Neural cell (in vitro differentiated cells): Measurements from ENCODE around the gene MAVS. TPM values are rescaled to one million over a fixed set of nuclear protein-coding genes. Genes with fewer than 3 reads are reported as not detected.

Source experiments
- H2AFZ ChIP-seq: fragments of 200-600, 300-800 bp; sonication (generic), shearing (Covaris generic); 2 replicates; pipeline ENCODE4 v1.6.0; 2014; ENCODE audit warnings: low read depth, mild to moderate bottlenecking, antibody characterized with exemption, low read length, moderate library complexity
- H3F3A ChIP-seq: fragments of 200-600 bp; shearing (Covaris generic); 2 replicates; pipeline ENCODE4 v1.6.1; 2016; ENCODE audit warnings: mild to moderate bottlenecking, moderate library complexity, mixed read lengths, antibody characterized with exemption, low read length; ENCODE audit not compliant: insufficient read depth, poor library complexity, severe bottlenecking
- H3K27ac ChIP-seq: fragments of 200-600, 300-800 bp; sonication (generic), shearing (Covaris generic); 2 replicates; pipeline ENCODE4 v1.5.1; 2014; ENCODE audit warnings: mild to moderate bottlenecking, low read length, moderate library complexity
- H3K27me3 ChIP-seq: fragments of 300-800, 200-600 bp; sonication (generic), shearing (Covaris generic); 2 replicates; pipeline ENCODE4 v1.6.0; 2014; ENCODE audit warnings: mild to moderate bottlenecking, low read depth, low read length, moderate library complexity; ENCODE audit not compliant: insufficient read depth
- H3K36me3 ChIP-seq: fragments of 300-800, 200-600 bp; sonication (generic), shearing (Covaris generic); 2 replicates; pipeline ENCODE4 v1.5.1; 2014; ENCODE audit warnings: mild to moderate bottlenecking, antibody characterized with exemption, low read length, moderate library complexity; ENCODE audit not compliant: insufficient read depth
- H3K4me2 ChIP-seq: fragments of 300-800, 200-600 bp; sonication (generic), shearing (Covaris generic); 2 replicates; pipeline ENCODE4 v1.6.0; 2014; ENCODE audit warnings: mild to moderate bottlenecking, low read length
- H3K4me3 ChIP-seq: fragments of 300-800, 200-600 bp; sonication (generic), shearing (Covaris generic); 2 replicates; pipeline ENCODE4 v1.5.1; 2014; ENCODE audit warnings: mild to moderate bottlenecking, low read length, moderate library complexity
- H3K79me2 ChIP-seq: fragments of 200-600 bp; shearing (Covaris generic); replicated peaks from 2 replicates; pipeline ENCODE4 v1.6.0; 2014; ENCODE audit warnings: mild to moderate bottlenecking, low read length, moderate library complexity; ENCODE audit not compliant: insufficient read depth
- H3K9ac ChIP-seq: fragments of 300-800, 200-600 bp; sonication (generic), shearing (Covaris generic); 2 replicates; pipeline ENCODE4 v1.6.1; 2016; ENCODE audit warnings: mild to moderate bottlenecking, low read length, mixed read lengths
- H3K9me2 ChIP-seq: fragments of 200-600 bp; shearing (Covaris generic); 2 replicates; pipeline ENCODE4 v1.6.1; 2016; ENCODE audit warnings: mild to moderate bottlenecking, low read length, mixed read lengths; ENCODE audit not compliant: insufficient read depth
- H3K9me3 ChIP-seq: fragments of 200-600, 300-800 bp; sonication (generic), shearing (Covaris generic); 2 replicates; pipeline ENCODE4 v1.6.1; 2016; ENCODE audit warnings: mild to moderate bottlenecking, mixed run types, low read length, moderate library complexity, mixed read lengths
- H4K20me1 ChIP-seq: fragments of 200-600 bp; shearing (Covaris generic); 2 replicates; pipeline ENCODE4 v1.6.1; 2016; ENCODE audit warnings: mild to moderate bottlenecking, mixed run types; ENCODE audit not compliant: insufficient read depth
- EP300 ChIP-seq: fragments of 450-650 bp; conservative IDR thresholded peaks from 2 replicates; pipeline ENCODE4 v1.6.1; 2014; ENCODE audit warnings: antibody characterized with exemption, mild to moderate bottlenecking, moderate library complexity; ENCODE audit not compliant: poor library complexity, severe bottlenecking
- EZH2 ChIP-seq: fragments of 200-600, 300-800 bp; shearing (Covaris generic), sonication (generic); IDR thresholded peaks from 2 replicates; pipeline ENCODE4 v1.6.1; 2014; ENCODE audit warnings: antibody characterized with exemption, low read length, borderline replicate concordance, mild to moderate bottlenecking; ENCODE audit not compliant: insufficient read depth, poor library complexity, severe bottlenecking
- MXI1 ChIP-seq: fragments of 450-650 bp; conservative IDR thresholded peaks from 2 replicates; pipeline ENCODE4 v1.6.1; 2014; ENCODE audit warnings: antibody characterized with exemption, mild to moderate bottlenecking; ENCODE audit not compliant: poor library complexity, severe bottlenecking
- POLR2AphosphoS5 ChIP-seq: IDR thresholded peaks from 2 replicates; pipeline ENCODE4 v1.6.1; 2012
- RAD21 ChIP-seq: fragments of 450-650 bp; conservative IDR thresholded peaks from 2 replicates; pipeline ENCODE4 v1.6.1; 2014; ENCODE audit warnings: antibody characterized with exemption, mild to moderate bottlenecking, moderate library complexity
- SMC3 ChIP-seq: fragments of 450-650 bp; conservative IDR thresholded peaks from 2 replicates; pipeline ENCODE4 v1.6.1; 2014; ENCODE audit warnings: antibody characterized with exemption, mild to moderate bottlenecking, moderate library complexity; ENCODE audit not compliant: poor library complexity
- TAF1 ChIP-seq: IDR thresholded peaks from 2 replicates; pipeline ENCODE4 v1.6.1; 2012; ENCODE audit warnings: low read depth
- polyA plus RNA-seq: library from polyadenylated mRNA; depleted of rRNA; stranded (reverse); fragments of >200 nt; gene quantifications from 2 replicates; pipeline ENCODE4 v1.2.3, GENCODE V29; 2014
- TF ChIP-seq, protein P1 (sequence below): fragments of 450-650 bp; IDR thresholded peaks from 2 replicates; pipeline ENCODE4 v1.5.1; 2014; ENCODE audit warnings: antibody characterized with exemption, mild to moderate bottlenecking, moderate library complexity; ENCODE audit not compliant: poor library complexity, severe bottlenecking
- TF ChIP-seq, protein P2 (sequence below): IDR thresholded peaks from 2 replicates; pipeline ENCODE4 v1.6.1; 2012; ENCODE audit warnings: borderline replicate concordance

Gene MAVS
- polyA plus RNA-seq, 1 donor from 2014 or later, result 5.4 TPM

DNA sequence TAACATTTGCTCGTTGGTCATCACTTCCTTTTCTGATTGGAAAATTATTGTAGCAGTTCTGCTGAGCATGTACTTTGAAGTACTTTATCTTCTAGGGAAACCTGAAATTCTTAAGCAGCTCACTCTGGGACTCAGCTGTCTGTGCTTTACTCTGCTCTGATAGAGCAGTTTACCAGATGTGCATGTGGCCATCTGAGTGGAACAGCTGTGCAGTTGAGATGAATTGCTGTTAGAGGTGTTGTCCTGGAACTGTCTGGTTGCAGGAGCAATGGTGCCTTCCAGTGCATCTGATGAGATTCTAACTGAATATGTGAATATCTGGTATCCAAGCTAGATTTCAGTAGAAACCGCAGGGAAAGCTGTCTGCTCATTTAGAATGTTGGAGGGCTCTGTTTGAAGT is 69.7 kb downstream of the MAVS start:
- Histone ChIP-seq H4K20me1 (peaks cover 13% of the 10 kb centered on the region), H3K27me3 (no peaks in the 10 kb centered on the region), H3F3A (no peaks in the 10 kb centered on the region), H2AFZ (no peak overlapping the region), H3K9me2 (no peaks in the 10 kb centered on the region), H3K36me3 (no peaks in the 10 kb centered on the region), H3K9ac (no peak overlapping the region), H3K4me3 (no peak overlapping the region), H3K9me3 (no peaks in the 10 kb centered on the region), H3K27ac (no peak overlapping the region), H3K79me2 (peaks cover 43% of the 10 kb centered on the region), H3K4me2 (no peak overlapping the region)
- TF ChIP-seq, protein P1, sequence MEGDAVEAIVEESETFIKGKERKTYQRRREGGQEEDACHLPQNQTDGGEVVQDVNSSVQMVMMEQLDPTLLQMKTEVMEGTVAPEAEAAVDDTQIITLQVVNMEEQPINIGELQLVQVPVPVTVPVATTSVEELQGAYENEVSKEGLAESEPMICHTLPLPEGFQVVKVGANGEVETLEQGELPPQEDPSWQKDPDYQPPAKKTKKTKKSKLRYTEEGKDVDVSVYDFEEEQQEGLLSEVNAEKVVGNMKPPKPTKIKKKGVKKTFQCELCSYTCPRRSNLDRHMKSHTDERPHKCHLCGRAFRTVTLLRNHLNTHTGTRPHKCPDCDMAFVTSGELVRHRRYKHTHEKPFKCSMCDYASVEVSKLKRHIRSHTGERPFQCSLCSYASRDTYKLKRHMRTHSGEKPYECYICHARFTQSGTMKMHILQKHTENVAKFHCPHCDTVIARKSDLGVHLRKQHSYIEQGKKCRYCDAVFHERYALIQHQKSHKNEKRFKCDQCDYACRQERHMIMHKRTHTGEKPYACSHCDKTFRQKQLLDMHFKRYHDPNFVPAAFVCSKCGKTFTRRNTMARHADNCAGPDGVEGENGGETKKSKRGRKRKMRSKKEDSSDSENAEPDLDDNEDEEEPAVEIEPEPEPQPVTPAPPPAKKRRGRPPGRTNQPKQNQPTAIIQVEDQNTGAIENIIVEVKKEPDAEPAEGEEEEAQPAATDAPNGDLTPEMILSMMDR, result no peak
- TF ChIP-seq EZH2 (no peak), RAD21 (no peak), SMC3 (no peak), TAF1 (no peak), MXI1 (no peak), EP300 (no peak), POLR2AphosphoS5 (no peak)
- TF ChIP-seq, protein P2, sequence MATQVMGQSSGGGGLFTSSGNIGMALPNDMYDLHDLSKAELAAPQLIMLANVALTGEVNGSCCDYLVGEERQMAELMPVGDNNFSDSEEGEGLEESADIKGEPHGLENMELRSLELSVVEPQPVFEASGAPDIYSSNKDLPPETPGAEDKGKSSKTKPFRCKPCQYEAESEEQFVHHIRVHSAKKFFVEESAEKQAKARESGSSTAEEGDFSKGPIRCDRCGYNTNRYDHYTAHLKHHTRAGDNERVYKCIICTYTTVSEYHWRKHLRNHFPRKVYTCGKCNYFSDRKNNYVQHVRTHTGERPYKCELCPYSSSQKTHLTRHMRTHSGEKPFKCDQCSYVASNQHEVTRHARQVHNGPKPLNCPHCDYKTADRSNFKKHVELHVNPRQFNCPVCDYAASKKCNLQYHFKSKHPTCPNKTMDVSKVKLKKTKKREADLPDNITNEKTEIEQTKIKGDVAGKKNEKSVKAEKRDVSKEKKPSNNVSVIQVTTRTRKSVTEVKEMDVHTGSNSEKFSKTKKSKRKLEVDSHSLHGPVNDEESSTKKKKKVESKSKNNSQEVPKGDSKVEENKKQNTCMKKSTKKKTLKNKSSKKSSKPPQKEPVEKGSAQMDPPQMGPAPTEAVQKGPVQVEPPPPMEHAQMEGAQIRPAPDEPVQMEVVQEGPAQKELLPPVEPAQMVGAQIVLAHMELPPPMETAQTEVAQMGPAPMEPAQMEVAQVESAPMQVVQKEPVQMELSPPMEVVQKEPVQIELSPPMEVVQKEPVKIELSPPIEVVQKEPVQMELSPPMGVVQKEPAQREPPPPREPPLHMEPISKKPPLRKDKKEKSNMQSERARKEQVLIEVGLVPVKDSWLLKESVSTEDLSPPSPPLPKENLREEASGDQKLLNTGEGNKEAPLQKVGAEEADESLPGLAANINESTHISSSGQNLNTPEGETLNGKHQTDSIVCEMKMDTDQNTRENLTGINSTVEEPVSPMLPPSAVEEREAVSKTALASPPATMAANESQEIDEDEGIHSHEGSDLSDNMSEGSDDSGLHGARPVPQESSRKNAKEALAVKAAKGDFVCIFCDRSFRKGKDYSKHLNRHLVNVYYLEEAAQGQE, result no peak

DNA sequence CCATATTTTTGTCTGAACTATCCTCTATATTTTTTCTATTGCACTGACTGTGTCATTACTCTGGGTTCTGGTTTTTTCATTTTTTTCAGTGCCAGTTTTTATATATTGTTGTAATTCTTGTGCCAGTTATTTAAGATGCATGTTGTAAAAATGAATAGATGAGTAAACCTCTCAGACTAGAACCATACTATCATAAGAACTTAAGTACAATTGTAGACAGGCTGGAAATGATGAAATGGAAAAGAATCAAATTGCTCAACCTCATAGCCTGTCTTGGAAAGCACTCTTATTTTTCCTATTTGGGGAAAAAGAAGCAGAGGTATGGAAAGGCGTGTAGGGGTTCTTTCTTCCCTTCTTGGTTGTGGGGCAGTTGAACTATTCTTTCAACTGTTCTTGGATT is 72.7 kb downstream of the MAVS start:
- H3K4me2 ChIP-seq, result no peak overlapping the region
- peaks cover 13% of the 10 kb centered on the region for H4K20me1 ChIP-seq
- no peaks in the 10 kb centered on the region for H3K9me2 ChIP-seq
- H2AFZ ChIP-seq, result no peak overlapping the region
- H3K79me2 ChIP-seq, result peaks cover 36% of the 10 kb centered on the region
- H3K27ac ChIP-seq, result no peak overlapping the region
- H3K9me3 ChIP-seq, result no peaks in the 10 kb centered on the region
- H3K4me3 ChIP-seq, result no peak overlapping the region
- no peaks in the 10 kb centered on the region for H3F3A ChIP-seq
- H3K36me3 ChIP-seq, result no peaks in the 10 kb centered on the region
- TF ChIP-seq TAF1 (no peak), RAD21 (no peak), SMC3 (no peak), POLR2AphosphoS5 (no peak), EP300 (no peak)
- TF ChIP-seq, protein P2, result no peak
- TF ChIP-seq, protein P1, result no peak
- no peak overlapping the region for H3K9ac ChIP-seq
- H3K27me3 ChIP-seq, result no peaks in the 10 kb centered on the region
